GM12878 (cell line): ENCODE measurements around the gene SECTM1. TPM values are rescaled to one million over a fixed set of nuclear protein-coding genes. Genes with fewer than 3 reads are reported as not detected.

Experiments
- ATAC-seq: fragments of 200-7000 bp; cut with Tn5 transposase; 3 replicates; pipeline ENCODE4 v1.9.1; 2020; ENCODE audit warnings: mild to moderate bottlenecking, moderate library complexity
- BruUV-seq: library from RNA; stranded (reverse); fragments of 400-500 nt; replicated peaks from 2 replicates; lab custom pipeline; 2021; lab: Mats Ljungman, UMichigan
- CTCF ChIA-PET: fragments of 300-600 bp; sonication (Branson Sonifier 250); formaldehyde crosslinking; extraction: SDS; loops from one replicate; lab custom pipeline; 2021; ENCODE audit warnings: inconsistent platforms; lab: Yijun Ruan, JAX
- POLR2A ChIA-PET: fragments of 350-600 bp; formaldehyde crosslinking; extraction: SDS; loops from one replicate; lab custom pipeline; 2021; ENCODE audit warnings: inconsistent platforms; lab: Charles Lee
- RAD21 ChIA-PET: fragments of 300-600 bp; sonication (Branson Sonifier 250); formaldehyde crosslinking; loops from one replicate; lab custom pipeline; 2023; ENCODE audit warnings: antibody characterized with exemption; ENCODE audit not compliant: unreplicated experiment; lab: Charles Lee
- SMC1A ChIA-PET: fragments of 300-600 bp; sonication (Branson Sonifier 250); formaldehyde crosslinking; loops from one replicate; lab custom pipeline; 2023; ENCODE audit not compliant: unreplicated experiment, uncharacterized antibody; lab: Charles Lee
- DNase-seq: peaks from one replicate; pipeline ENCODE4 v3.0.0-alpha.2; 2011; ENCODE audit warnings: low read depth, low spot score
- FAIRE-seq: peaks from 3 replicates; lab custom pipeline; 2011; peaks lifted over from hg19 to GRCh38; lab: Jason Lieb, UNC
- H2AFZ ChIP-seq: 2 replicates; pipeline ENCODE4 v1.6.0; 2011; ENCODE audit warnings: low read depth, low read length, control low read depth; ENCODE audit not compliant: control insufficient read depth
- H3K27ac ChIP-seq: 2 replicates; pipeline ENCODE4 v1.5.1; 2011; ENCODE audit warnings: control low read depth; ENCODE audit not compliant: control insufficient read depth, insufficient read depth
- H3K27me3 ChIP-seq, 2 experiments: replicated peaks in 1 of 2; 2 replicates each; pipeline versions ENCODE4 v1.6.0 to v1.6.1; 2011; ENCODE audit warnings: low read length in 1 of 2; ENCODE audit not compliant: control insufficient read depth in 2 of 2, insufficient read depth in 2 of 2
- H3K36me3 ChIP-seq, 2 experiments: 2 replicates each; pipeline ENCODE4 v1.5.1; 2011; ENCODE audit warnings: low read length in 1 of 2; ENCODE audit not compliant: control insufficient read depth in 2 of 2, insufficient read depth in 2 of 2
- H3K4me1 ChIP-seq: 2 replicates; pipeline ENCODE4 v1.6.1; 2011; ENCODE audit warnings: mild to moderate bottlenecking, low read length, moderate library complexity, mixed read lengths; ENCODE audit not compliant: control insufficient read depth, insufficient read depth
- H3K4me2 ChIP-seq: 2 replicates; pipeline ENCODE4 v1.6.0; 2011; ENCODE audit warnings: control low read depth; ENCODE audit not compliant: control insufficient read depth, insufficient read depth
- H3K4me3 ChIP-seq: fragments of 200-600 bp; sonication (generic); 2 replicates; pipeline ENCODE4 v1.5.1; 2016
- H3K79me2 ChIP-seq: 2 replicates; pipeline ENCODE4 v1.6.0; 2011; ENCODE audit warnings: low read length; ENCODE audit not compliant: control insufficient read depth, insufficient read depth
- H3K9ac ChIP-seq: 2 replicates; pipeline ENCODE4 v1.8.0; 2011; ENCODE audit warnings: low read length, control low read depth, mixed read lengths; ENCODE audit not compliant: control insufficient read depth, insufficient read depth
- H3K9me3 ChIP-seq: replicated peaks from 3 replicates; pipeline ENCODE4 v1.5.1; 2011; ENCODE audit warnings: mild to moderate bottlenecking, low read length; ENCODE audit not compliant: control insufficient read depth, insufficient read depth
- H4K20me1 ChIP-seq: 2 replicates; pipeline ENCODE4 v1.6.0; 2011; ENCODE audit not compliant: control insufficient read depth, insufficient read depth
- ASH2L ChIP-seq: fragments of 300-600, 200-600 bp; sonication (generic); IDR thresholded peaks from 2 replicates; pipeline ENCODE4 v1.6.1; 2017; ENCODE audit warnings: low read depth, mild to moderate bottlenecking, borderline replicate concordance
- BMI1 ChIP-seq: fragments of 450-650 bp; IDR thresholded peaks from 2 replicates; pipeline ENCODE4 v1.6.1; 2016; ENCODE audit warnings: mild to moderate bottlenecking, moderate library complexity, borderline replicate concordance
- EP300 ChIP-seq, 2 experiments: fragments of 150-350 bp in 1 of 2; IDR thresholded peaks; 2 replicates each; pipeline ENCODE4 v1.6.1; 2011 to 2012; ENCODE audit warnings: low read depth in 2 of 2, low read length in 2 of 2, borderline replicate concordance in 1 of 2, improper control_type of control experiment in 1 of 2, inconsistent platforms in 1 of 2; ENCODE audit not compliant: control insufficient read depth in 1 of 2
- GABPA ChIP-seq: IDR thresholded peaks from 2 replicates; pipeline ENCODE4 v1.6.1; 2014; ENCODE audit warnings: antibody characterized with exemption, low read depth, mild to moderate bottlenecking, inconsistent platforms
- KLF5 ChIP-seq: fragments of 450-650 bp; IDR thresholded peaks from 2 replicates; pipeline ENCODE4 v1.6.1; 2014; ENCODE audit warnings: mild to moderate bottlenecking; ENCODE audit not compliant: partially characterized antibody
- LARP7 ChIP-seq: fragments of 450-650 bp; IDR thresholded peaks from 2 replicates; pipeline ENCODE4 v1.6.1; 2017; ENCODE audit warnings: mild to moderate bottlenecking
- MEF2A ChIP-seq: IDR thresholded peaks from 2 replicates; pipeline ENCODE4 v1.6.1; 2011; ENCODE audit warnings: low read depth, mild to moderate bottlenecking, low read length, moderate library complexity; ENCODE audit not compliant: insufficient read depth
- NBN ChIP-seq: fragments of 450-650 bp; IDR thresholded peaks from 2 replicates; pipeline ENCODE4 v1.6.1; 2016
- NR2C2 ChIP-seq: IDR thresholded peaks from 2 replicates; pipeline ENCODE4 v1.6.1; 2011; ENCODE audit warnings: borderline replicate concordance, low read depth; ENCODE audit not compliant: control insufficient read depth, insufficient read length
- NRF1 ChIP-seq: conservative IDR thresholded peaks from 2 replicates; pipeline ENCODE4 v1.6.1; 2011; ENCODE audit warnings: mild to moderate bottlenecking, low read depth, low read length, improper control_type of control experiment
- PAX8 ChIP-seq: fragments of 450-650 bp; IDR thresholded peaks from 2 replicates; pipeline ENCODE4 v1.6.1; 2017; ENCODE audit warnings: mild to moderate bottlenecking, moderate library complexity
- PBX3 ChIP-seq: IDR thresholded peaks from 2 replicates; pipeline ENCODE4 v1.6.1; 2011; ENCODE audit warnings: mild to moderate bottlenecking, low read depth, low read length, moderate library complexity; ENCODE audit not compliant: insufficient replicate concordance
- POLR2AphosphoS2 ChIP-seq: IDR thresholded peaks from 2 replicates; pipeline ENCODE4 v1.6.1; 2011; ENCODE audit warnings: low read depth, mild to moderate bottlenecking, low read length, improper control_type of control experiment, moderate library complexity
- RFX5 ChIP-seq: IDR thresholded peaks from 2 replicates; pipeline ENCODE4 v1.6.1; 2011; ENCODE audit warnings: low read depth, low read length, improper control_type of control experiment
- SREBF2 ChIP-seq: IDR thresholded peaks from 2 replicates; pipeline ENCODE4 v1.6.1; 2012; ENCODE audit warnings: mild to moderate bottlenecking, low read length
- TARDBP ChIP-seq: IDR thresholded peaks from 2 replicates; pipeline ENCODE4 v1.6.1; 2016; ENCODE audit warnings: borderline replicate concordance
- ZNF207 ChIP-seq: fragments of 450-650 bp; IDR thresholded peaks from 2 replicates; pipeline ENCODE4 v1.6.1; 2014; ENCODE audit warnings: antibody characterized with exemption, mild to moderate bottlenecking, borderline replicate concordance
- ZNF217 ChIP-seq: fragments of 450-650 bp; IDR thresholded peaks from 2 replicates; pipeline ENCODE4 v1.6.1; 2017; ENCODE audit warnings: antibody characterized with exemption, mild to moderate bottlenecking
- WGBS: methylation state at CpG from one replicate; pipeline ENCODE4 v1.1.6; 2016; ENCODE audit warnings: low lambda C conversion rate; ENCODE audit not compliant: insufficient replicate concordance, insufficient coverage; ENCODE audit errors: missing lambda C conversion rate; 5-methylcytosine and 5-hydroxymethylcytosine counted together
- in situ Hi-C: fragments of 300-500 bp; cut with MboI; formaldehyde crosslinking; loops from 9 replicates; pipeline ENCODE4 v1.14.3; 2018; ENCODE audit warnings: mixed read lengths
- intact Hi-C: fragments of 100-400 bp; cut with micrococcal nuclease; formaldehyde crosslinking; loops from one replicate; pipeline ENCODE4 v1.14.2; 2022; ENCODE audit not compliant: unreplicated experiment
- polyA plus RNA-seq, 11 experiments: library from polyadenylated mRNA; depleted of rRNA in 4 of 11; unstranded in 6 of 11; stranded (reverse) in 5 of 11; fragments of >200 nt; fragmentation: Nextera tagmentation in 4 of 11; fragmentation: Illumina TruSeq in 1 of 11; extraction: Ambion mirVana in 4 of 11; extraction: Trizol in 1 of 11; gene quantifications; 1 replicate in 1 of 11; 2 replicates in 10 of 11; pipeline versions ENCODE4 v1.2.1 to v1.2.3, GENCODE V29; 2011 to 2016; ENCODE audit warnings: inconsistent platforms in 2 of 11, missing spikeins in 2 of 11, low read depth in 1 of 11
- total RNA-seq, 4 experiments: library from RNA; depleted of rRNA in 3 of 4; stranded (reverse); fragments of >200 nt in 3 of 4; fragmentation: Illumina TruSeq in 1 of 4; extraction: Trizol in 1 of 4; gene quantifications; 2 replicates each; pipeline versions ENCODE4 v1.2.1 to v1.2.3, GENCODE V29; 2013 to 2021
- TF ChIP-seq, protein P1 (sequence below): fragments of 450-650 bp; formaldehyde crosslinking; IDR thresholded peaks from 2 replicates; pipeline ENCODE4 v1.4.0; 2020; ENCODE audit warnings: mild to moderate bottlenecking, moderate library complexity

SECTM1 gene
- total and polyA plus RNA-seq, 10 of the 15 experiments (the other 5 are each of a cell fraction or from before 2014, with no cell fraction given): 0.10 to 0.13 (median 0.12) TPM; not detected in 7

DNA sequence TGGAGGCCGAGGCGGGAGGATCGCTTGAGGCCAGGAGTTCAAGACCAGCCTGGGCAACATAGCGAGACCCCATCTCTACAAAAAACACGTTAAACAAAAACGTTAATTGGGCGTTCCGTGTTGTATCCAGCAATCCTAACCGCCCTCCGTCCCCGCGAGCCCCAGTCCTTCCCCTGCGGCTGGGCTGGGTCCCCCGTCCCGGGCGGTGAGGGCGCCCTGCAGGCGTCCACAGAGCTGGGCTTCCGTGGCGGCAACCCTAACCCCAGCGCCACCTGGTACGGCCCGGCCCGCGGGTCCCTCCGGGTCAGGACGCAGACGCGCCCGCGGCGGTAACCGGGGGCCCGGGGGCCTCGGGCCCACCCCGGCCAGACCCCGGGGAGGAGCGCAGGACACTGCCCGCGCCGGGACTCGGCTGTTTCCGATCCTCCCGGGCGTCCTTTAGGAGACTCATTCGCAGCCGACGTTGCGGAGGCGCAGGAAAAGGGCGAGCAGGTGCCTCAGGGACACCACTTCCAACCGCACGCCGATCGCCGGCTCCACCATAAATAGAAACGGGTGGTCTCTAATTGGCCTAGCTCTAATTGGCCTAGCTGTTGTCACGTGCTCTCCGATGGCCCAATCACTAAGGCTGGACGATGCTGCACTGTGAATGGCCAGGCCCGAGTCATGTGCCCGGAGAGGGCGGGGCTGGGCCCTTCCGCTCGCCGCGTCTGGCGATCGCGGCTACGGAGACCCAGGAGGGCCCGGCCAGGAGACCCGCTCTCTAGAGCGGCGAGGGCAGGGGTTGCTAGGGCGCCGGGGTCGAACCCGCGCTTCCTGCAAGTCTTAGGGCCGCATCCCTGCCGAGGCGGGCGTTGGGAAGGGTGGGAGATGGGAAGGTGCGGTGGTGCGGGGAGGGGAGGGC is 41.1 kb downstream of the SECTM1 start:
- CTCF ChIA-PET: interaction anchor here (0.6 to 1.8 kb wide), 7 partner anchors 9 to 86 kb away, joined by 3 to 14 read pairs (median 4); no protein-coding TSS in a partner anchor
- Histone ChIP-seq H4K20me1 (no peaks in the 10 kb centered on the region), H3K4me1 (peaks cover 12% of the 10 kb centered on the region), H3K36me3 (no peaks in the 10 kb centered on the region), H3K4me2 (peak overlapping the region; percentile 36), H3K9me3 (no peaks in the 10 kb centered on the region), H3K79me2 (peaks cover 4% of the 10 kb centered on the region), H3K9ac (peak overlapping the region; percentile 96), H3K27ac (peak overlapping the region; percentile 84), H3K4me3 (peak overlapping the region; percentile 64), H2AFZ (peak overlapping the region; percentile 85), H3K27me3 (no peaks in the 10 kb centered on the region)
- in situ Hi-C loops (no loop called here), intact Hi-C loops (no loop called here)
- ATAC-seq: peak; percentile 97
- POLR2A ChIA-PET: interaction anchor here (0.5 to 2.2 kb wide), 17 partner anchors 9 to 375 kb away, joined by 3 to 28 read pairs (median 3); partner anchors contain the start of genes CSNK1D and SLC16A3
- 4% methylated on average over 75 of the region's 86 CpGs for WGBS
- SMC1A ChIA-PET: interaction anchor here (0.6 to 1.0 kb wide), 3 partner anchors 29 to 93 kb away, joined by 3 read pairs; no protein-coding TSS in a partner anchor
- peak; percentile 99 for FAIRE-seq
- DNase-seq: peak; percentile 95
- RAD21 ChIA-PET: interaction anchor here (0.6 to 1.5 kb wide), 6 partner anchors 9 to 84 kb away, joined by 3 to 16 read pairs (median 4); partner anchors contain the start of gene CSNK1D
- TSS peak; percentile 92 for BruUV-seq
- no peak; the same call in 1 of the 2 replicates for TF ChIP-seq ZNF207
- no peak for TF ChIP-seq ASH2L
- peak; percentile 83 for TF ChIP-seq POLR2AphosphoS2
- TF ChIP-seq LARP7: peak; percentile 86
- TF ChIP-seq NBN: peak; percentile 55; the same call in 1 of the 2 replicates
- no peak for TF ChIP-seq ZNF217
- TF ChIP-seq TARDBP: no peak
- peak; percentile 59 for TF ChIP-seq KLF5
- peak; percentile 93 for TF ChIP-seq MEF2A
- TF ChIP-seq NR2C2: no peak
- no peak for TF ChIP-seq PBX3
- no peak for TF ChIP-seq RFX5
- no peak for TF ChIP-seq SREBF2
- no peak for TF ChIP-seq GABPA
- peak in 1 of 2 experiments; percentile 34; a peak in 1 of 4 replicates for TF ChIP-seq EP300 (IDR thresholded peaks at IDR 0.05; ENCODE audit: borderline replicate concordance in 1 of 2, control insufficient read depth in 1 of 2, low read depth in 2 of 2, low read length in 2 of 2)
- TF ChIP-seq PAX8: no peak
- TF ChIP-seq, protein P1, sequence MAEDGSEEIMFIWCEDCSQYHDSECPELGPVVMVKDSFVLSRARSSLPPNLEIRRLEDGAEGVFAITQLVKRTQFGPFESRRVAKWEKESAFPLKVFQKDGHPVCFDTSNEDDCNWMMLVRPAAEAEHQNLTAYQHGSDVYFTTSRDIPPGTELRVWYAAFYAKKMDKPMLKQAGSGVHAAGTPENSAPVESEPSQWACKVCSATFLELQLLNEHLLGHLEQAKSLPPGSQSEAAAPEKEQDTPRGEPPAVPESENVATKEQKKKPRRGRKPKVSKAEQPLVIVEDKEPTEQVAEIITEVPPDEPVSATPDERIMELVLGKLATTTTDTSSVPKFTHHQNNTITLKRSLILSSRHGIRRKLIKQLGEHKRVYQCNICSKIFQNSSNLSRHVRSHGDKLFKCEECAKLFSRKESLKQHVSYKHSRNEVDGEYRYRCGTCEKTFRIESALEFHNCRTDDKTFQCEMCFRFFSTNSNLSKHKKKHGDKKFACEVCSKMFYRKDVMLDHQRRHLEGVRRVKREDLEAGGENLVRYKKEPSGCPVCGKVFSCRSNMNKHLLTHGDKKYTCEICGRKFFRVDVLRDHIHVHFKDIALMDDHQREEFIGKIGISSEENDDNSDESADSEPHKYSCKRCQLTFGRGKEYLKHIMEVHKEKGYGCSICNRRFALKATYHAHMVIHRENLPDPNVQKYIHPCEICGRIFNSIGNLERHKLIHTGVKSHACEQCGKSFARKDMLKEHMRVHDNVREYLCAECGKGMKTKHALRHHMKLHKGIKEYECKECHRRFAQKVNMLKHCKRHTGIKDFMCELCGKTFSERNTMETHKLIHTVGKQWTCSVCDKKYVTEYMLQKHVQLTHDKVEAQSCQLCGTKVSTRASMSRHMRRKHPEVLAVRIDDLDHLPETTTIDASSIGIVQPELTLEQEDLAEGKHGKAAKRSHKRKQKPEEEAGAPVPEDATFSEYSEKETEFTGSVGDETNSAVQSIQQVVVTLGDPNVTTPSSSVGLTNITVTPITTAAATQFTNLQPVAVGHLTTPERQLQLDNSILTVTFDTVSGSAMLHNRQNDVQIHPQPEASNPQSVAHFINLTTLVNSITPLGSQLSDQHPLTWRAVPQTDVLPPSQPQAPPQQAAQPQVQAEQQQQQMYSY (CRISPR knock-in tag): no peak
- TF ChIP-seq BMI1: no peak
- TF ChIP-seq NRF1: no peak
